ENCODE results near the gene MTHFD1L. TPM values are rescaled to one million over a fixed set of nuclear protein-coding genes. Genes with fewer than 3 reads are reported as not detected.

The MTHFD1L gene
- total and polyA plus RNA-seq, 2 of the 8 experiments (the other 6 are each of a cell fraction or from before 2014, with no cell fraction given) = 29.2 to 105 TPM

GRCh38 chr6:151078655-151079054, 213.2 kb downstream of the MTHFD1L start:
- Histone ChIP-seq H3K18ac (ENCODE audit: extremely low read depth, low read length) (no peak overlapping the region), H2BK120ac (replicated peaks; ENCODE audit: low read depth, low read length) (no peak overlapping the region), H2AK5ac (ENCODE audit: low read depth, low read length) (no peak overlapping the region; the same call in 1 of the 2 replicates), H3K9ac (replicated peaks in 1 of 4; ENCODE audit: extremely low read depth in 1 of 4, low read depth in 3 of 4, low read length in 3 of 4) (no peak overlapping the region), H2BK20ac (ENCODE audit: low read length) (no peak overlapping the region), H3K4me2 (ENCODE audit: insufficient read depth in 1 of 2, low read depth in 2 of 2, low read length in 2 of 2) (no peak overlapping the region), H3K36me3 (ENCODE audit: control insufficient read depth in 2 of 4, insufficient read depth in 4 of 4, low read length in 3 of 4) (no peaks in the 10 kb centered on the region), H3K4ac (replicated peaks; ENCODE audit: insufficient read length, low read depth, low read length) (no peak overlapping the region), H4K5ac (ENCODE audit: insufficient read length, low read depth, low read length) (no peak overlapping the region), H4K8ac (ENCODE audit: extremely low read depth, insufficient read depth, low read length) (no peak overlapping the region), H2BK15ac (ENCODE audit: low read length) (no peak overlapping the region), H3K4me1 (replicated peaks in 1 of 4; ENCODE audit: control insufficient read depth in 3 of 4, insufficient read depth in 4 of 4, low read length in 3 of 4) (peaks cover 0 to 2% (median 0%) of the 10 kb centered on the region in 4 experiments; a peak in 1 of 7 replicates), H3K79me1 (ENCODE audit: low read depth, low read length) (no peaks in the 10 kb centered on the region), H3K23ac (ENCODE audit: insufficient read length) (no peak overlapping the region), H4K91ac (replicated peaks; ENCODE audit: insufficient read length, low read length) (no peak overlapping the region), H3K56ac (replicated peaks; ENCODE audit: insufficient read length, low read depth, low read length) (no peak overlapping the region), H3K27ac (ENCODE audit: low read depth, low read length) (no peak overlapping the region), H3K79me2 (ENCODE audit: control insufficient read depth in 1 of 2, insufficient read depth in 2 of 2, low read length in 2 of 2) (no peaks in the 10 kb centered on the region), H4K20me1 (replicated peaks in 1 of 2; ENCODE audit: control insufficient read depth in 1 of 2, insufficient read depth in 2 of 2, low read length in 2 of 2) (no peaks in the 10 kb centered on the region), H2BK5ac (ENCODE audit: low read depth, low read length) (no peak overlapping the region), H3K9me3 (ENCODE audit: insufficient read depth in 2 of 2, low read depth in 1 of 2, low read length in 1 of 2) (peaks cover 0 to 2% of the 10 kb centered on the region in 2 experiments; a peak in 1 of 4 replicates), H3K14ac (ENCODE audit: insufficient read length) (no peak overlapping the region), H2AFZ (ENCODE audit: low read length) (no peak overlapping the region), H3K27me3 (replicated peaks in 1 of 4; ENCODE audit: control insufficient read depth in 3 of 4, extremely low read depth in 1 of 4, insufficient read depth in 3 of 4, low read length in 3 of 4) (no peaks in the 10 kb centered on the region; a peak in 1 of 7 replicates), H3K23me2 (ENCODE audit: low read depth, low read length) (no peaks in the 10 kb centered on the region), H3K4me3 (ENCODE audit: extremely low read depth in 1 of 4, insufficient read depth in 2 of 4, low read depth in 3 of 4, low read length in 4 of 4) (no peak overlapping the region), H2BK12ac (ENCODE audit: low read depth, low read length) (no peak overlapping the region)
- CTCF ChIA-PET (ENCODE audit: partially characterized antibody) = interaction anchor here (0.6 to 1.7 kb wide), 5 partner anchors 32 to 751 kb away, joined by 3 to 5 read pairs (median 4); no protein-coding TSS in a partner anchor
- no peak for DNase-seq (ENCODE audit: low read depth in 1 of 2, low spot score in 2 of 2)
- POLR2A ChIA-PET (ENCODE audit: partially characterized antibody) = interaction anchor here (1.2 kb wide), 1 partner anchor 61 kb away, joined by 3 read pairs; no protein-coding TSS in a partner anchor
- FAIRE-seq = no peak
- 90% methylated on average over 6 of the region's 6 CpGs; no CpG with 5 or more reads in 1 of the 2 experiments for WGBS, 2 experiments (ENCODE audit: extremely low coverage in 1 of 2, insufficient coverage in 1 of 2, insufficient read length in 1 of 2, insufficient replicate concordance in 2 of 2, low coverage in 1 of 2, low lambda C conversion rate in 2 of 2, missing lambda C conversion rate in 1 of 2)
- TF ChIP-seq CTBP2 (IDR thresholded peaks at IDR 0.05; ENCODE audit: borderline replicate concordance, insufficient read depth, insufficient read length, low read length) (no peak), USF2 (IDR thresholded peaks at IDR 0.05; ENCODE audit: low read length) (no peak), TCF12 (IDR thresholded peaks at IDR 0.05; ENCODE audit: low read depth, low read length) (no peak), EZH2 (IDR thresholded peaks at IDR 0.05; ENCODE audit: low read depth, low read length, severe bottlenecking) (no peak)

Measured in H1 (cell line).